K562 (cell line): ENCODE measurements around the gene CLDN2. TPM values are rescaled to one million over a fixed set of nuclear protein-coding genes. Genes with fewer than 3 reads are reported as not detected.
A peak's percentile ranks its signal among the peaks of the same experiment; 100 is the strongest.

Source experiments
- ATAC-seq: fragments of 200-7000 bp; cut with Tn5 transposase; 3 replicates; pipeline ENCODE4 v1.9.1; 2020; ENCODE audit warnings: moderate library complexity
- BruUV-seq: library from RNA; stranded (reverse); fragments of 400-500 nt; replicated peaks from 2 replicates; lab custom pipeline; 2021; lab: Mats Ljungman, UMichigan
- CTCF ChIA-PET: fragments of 300-600 bp; formaldehyde crosslinking; extraction: SDS; loops from one replicate; lab custom pipeline; 2021; ENCODE audit warnings: low intra/inter-chr PET ratio; lab: Yijun Ruan, JAX
- POLR2A ChIA-PET: fragments of 300-600, 350-650 bp; sonication (Branson Sonifier 250); formaldehyde crosslinking; extraction: SDS; loops from one replicate; lab custom pipeline; 2021; ENCODE audit warnings: antibody characterized with exemption, inconsistent platforms; lab: Yijun Ruan, JAX
- DNase-seq, 4 experiments: peaks; one replicate each; pipeline versions ENCODE4 v3.0.0 to v3.0.0-alpha.2; 2011 to 2018; ENCODE audit warnings: low spot score in 3 of 4, mixed read lengths in 3 of 4; ENCODE audit errors: extremely low read depth in 1 of 4
- FAIRE-seq: peaks from 2 replicates; lab custom pipeline; 2011; peaks lifted over from hg19 to GRCh38; lab: Jason Lieb, UNC
- H2AFZ ChIP-seq: 2 replicates; pipeline ENCODE4 v1.6.0; 2011; ENCODE audit warnings: low read depth, low read length, control low read depth, inconsistent platforms
- H3K27ac ChIP-seq: fragments of 200-600 bp; 3 replicates; pipeline ENCODE4 v1.8.0; 2011; ENCODE audit warnings: low read depth, mild to moderate bottlenecking, control low read depth, inconsistent platforms, low read length, moderate library complexity, mixed read lengths; ENCODE audit errors: extremely low read depth
- H3K27me3 ChIP-seq, 2 experiments: fragments of 300-600 bp in 1 of 2; 2 replicates in 1 of 2; 3 replicates in 1 of 2; pipeline versions ENCODE4 v1.6.0 to v1.8.0; 2011; ENCODE audit warnings: inconsistent platforms in 2 of 2, low read length in 2 of 2, mild to moderate bottlenecking in 1 of 2, mixed read lengths in 1 of 2, moderate library complexity in 1 of 2; ENCODE audit not compliant: control insufficient read depth in 2 of 2, insufficient read depth in 2 of 2
- H3K36me3 ChIP-seq: fragments of 300-600 bp; 3 replicates; pipeline ENCODE4 v1.8.0; 2011; ENCODE audit warnings: mild to moderate bottlenecking, low read length, inconsistent platforms; ENCODE audit not compliant: control insufficient read depth, insufficient read depth
- H3K4me1 ChIP-seq, 2 experiments: fragments of 200-600 bp in 1 of 2; replicated peaks in 1 of 2; 2 replicates in 1 of 2; 3 replicates in 1 of 2; pipeline versions ENCODE4 v1.5.1 to v1.8.0; 2011; ENCODE audit warnings: inconsistent platforms in 2 of 2, low read length in 2 of 2, mild to moderate bottlenecking in 1 of 2, mixed read lengths in 1 of 2, moderate library complexity in 1 of 2; ENCODE audit not compliant: control insufficient read depth in 2 of 2, insufficient read depth in 2 of 2
- H3K4me2 ChIP-seq: 2 replicates; pipeline ENCODE4 v1.6.1; 2011; ENCODE audit warnings: low read length, control low read depth, inconsistent platforms, mixed read lengths; ENCODE audit not compliant: insufficient read depth
- H3K4me3 ChIP-seq: fragments of 200-600 bp; sonication (generic), shearing (Covaris generic); 2 replicates; pipeline ENCODE4 v1.5.1; 2016; ENCODE audit warnings: control low read depth, inconsistent platforms
- H3K79me2 ChIP-seq: fragments of 200-600 bp; 3 replicates; pipeline ENCODE4 v1.8.0; 2011; ENCODE audit warnings: low read length, inconsistent platforms; ENCODE audit not compliant: control insufficient read depth, insufficient read depth
- H3K9ac ChIP-seq, 2 experiments: 2 replicates each; pipeline versions ENCODE4 v1.6.0 to v1.6.1; 2011; ENCODE audit warnings: low read depth in 2 of 2, low read length in 2 of 2, control low read depth in 1 of 2, inconsistent platforms in 1 of 2, mild to moderate bottlenecking in 1 of 2, mixed read lengths in 1 of 2; ENCODE audit not compliant: insufficient read depth in 1 of 2
- H3K9me1 ChIP-seq: one replicate; pipeline ENCODE4 v1.6.0; 2011; ENCODE audit warnings: inconsistent platforms, mild to moderate bottlenecking, low read length, moderate library complexity; ENCODE audit not compliant: control insufficient read depth, insufficient read depth
- H3K9me3 ChIP-seq: replicated peaks from 2 replicates; pipeline ENCODE4 v1.5.1; 2011; ENCODE audit warnings: low read depth, low read length, inconsistent platforms; ENCODE audit not compliant: control insufficient read depth, insufficient read depth
- H4K20me1 ChIP-seq: replicated peaks from 2 replicates; pipeline ENCODE4 v1.6.1; 2011; ENCODE audit warnings: low read length, inconsistent platforms, mixed read lengths; ENCODE audit not compliant: control insufficient read depth, insufficient read depth
- ELK1 ChIP-seq: sonication (generic); formaldehyde crosslinking; IDR thresholded peaks from 2 replicates; pipeline ENCODE4 v1.8.1; 2022; ENCODE audit warnings: missing genetic modification reagents
- PCBP2 ChIP-seq: fragments of 200-400 bp; formaldehyde crosslinking; IDR thresholded peaks from 2 replicates; pipeline ENCODE4 v1.6.1; 2018; ENCODE audit warnings: low read length, low read depth, mild to moderate bottlenecking, moderate library complexity; ENCODE audit not compliant: poor library complexity, severe bottlenecking
- RFX1 ChIP-seq: fragments of 450-650 bp; IDR thresholded peaks from 2 replicates; pipeline ENCODE4 v1.6.1; 2016; ENCODE audit warnings: mild to moderate bottlenecking, moderate library complexity
- SMAD1 ChIP-seq: fragments of 150-350 bp; IDR thresholded peaks from 2 replicates; pipeline ENCODE4 v1.6.1; 2014; ENCODE audit warnings: low read length, low read depth; ENCODE audit not compliant: partially characterized antibody
- SMARCE1 ChIP-seq: fragments of 450-650 bp; IDR thresholded peaks from 2 replicates; pipeline ENCODE4 v1.7.1; 2016; ENCODE audit warnings: mild to moderate bottlenecking
- ZNF41 ChIP-seq: fragments of 250-450 bp; sonication (Bioruptor Pico); conservative IDR thresholded peaks from 2 replicates; pipeline ENCODE4 v1.4.0; 2020; ENCODE audit warnings: mild to moderate bottlenecking
- ZZZ3 ChIP-seq: fragments of 450-650 bp; IDR thresholded peaks from 2 replicates; pipeline ENCODE4 v1.6.1; 2016; ENCODE audit warnings: antibody characterized with exemption, mild to moderate bottlenecking, moderate library complexity
- WGBS: fragments of 100-300 bp; shearing (Covaris generic); methylation state at CpG from one replicate; pipeline ENCODE4 v1.1.6; 2016; ENCODE audit warnings: low coverage, mixed read lengths; ENCODE audit not compliant: insufficient coverage; ENCODE audit errors: missing lambda C conversion rate; 5-methylcytosine and 5-hydroxymethylcytosine counted together
- in situ Hi-C: fragments of 300-500 bp; cut with MboI; formaldehyde crosslinking; loops from 4 replicates; pipeline ENCODE4 v1.15.0; 2018; ENCODE audit warnings: inconsistent platforms, mixed read lengths
- intact Hi-C: fragments of 100-400 bp; cut with micrococcal nuclease; formaldehyde crosslinking; loops from 2 replicates; pipeline ENCODE4 v1.14.2; 2022
- polyA plus RNA-seq, 8 experiments: library from polyadenylated mRNA; depleted of rRNA in 4 of 8; stranded (reverse) in 5 of 8; unstranded in 3 of 8; fragments of >200 nt; fragmentation: Nextera tagmentation in 2 of 8; fragmentation: Illumina TruSeq in 1 of 8; extraction: Ambion mirVana in 2 of 8; extraction: Trizol in 1 of 8; gene quantifications; 2 replicates each; pipeline versions ENCODE4 v1.2.1 to v1.2.3, GENCODE V29; 2011 to 2014; ENCODE audit warnings: inconsistent platforms in 1 of 8, missing spikeins in 1 of 8
- total RNA-seq, 7 experiments: library from RNA; depleted of rRNA in 6 of 7; stranded (reverse); fragments of >200 nt in 6 of 7; fragmentation: Illumina TruSeq in 2 of 7; extraction: Trizol in 2 of 7; gene quantifications; 2 replicates each; pipeline versions ENCODE4 v1.2.1 to v1.2.3, GENCODE V29; 2011 to 2021; ENCODE audit warnings: low replicate concordance in 1 of 7
- TF ChIP-seq, protein P1 (sequence below), 2 experiments: fragments of 250-450 bp in 1 of 2; fragments of 450-650 bp in 1 of 2; sonication (Bioruptor Pico) in 1 of 2; IDR thresholded peaks; 2 replicates each; pipeline versions ENCODE4 v1.6.1 to v1.8.0; 2016 to 2021; ENCODE audit warnings: mild to moderate bottlenecking in 2 of 2, moderate library complexity in 2 of 2, missing compliant biosample characterization in 1 of 2, missing genetic modification characterization in 1 of 2
- TF ChIP-seq, protein P2 (sequence below), 3 experiments: IDR thresholded peaks in 2 of 3; conservative IDR thresholded peaks in 1 of 3; 2 replicates each; pipeline ENCODE4 v1.5.1; 2011 to 2012; ENCODE audit warnings: low read length in 3 of 3, mild to moderate bottlenecking in 3 of 3, control low read depth in 2 of 3, improper control_type of control experiment in 1 of 3, inconsistent platforms in 1 of 3, low read depth in 1 of 3, mixed read lengths in 1 of 3, moderate library complexity in 1 of 3; ENCODE audit not compliant: insufficient read depth in 2 of 3

The CLDN2 gene
- total and polyA plus RNA-seq, 9 of the 15 experiments (the other 6 are each of a cell fraction or from before 2014, with no cell fraction given), result not detected

- no peak overlapping the region for H2AFZ ChIP-seq
- DNase-seq (no peak), FAIRE-seq (no peak), ATAC-seq (no peak)
- no peaks in the 10 kb centered on the region for H3K79me2 ChIP-seq
- no peak overlapping the region for H3K4me2 ChIP-seq
- intact Hi-C loops, result loop anchor here (5.0 to 10.0 kb wide), 5 partner anchors 133 to 1000 kb away; partner anchors contain the start of genes NCBP2L and TSC22D3
- in situ Hi-C loops, result loop anchor here (25.0 kb wide), 1 partner anchor 995 kb away; no protein-coding TSS in a partner anchor
- H3K9me3 ChIP-seq, result no peaks in the 10 kb centered on the region
- no TSS peak for BruUV-seq
- H3K27ac ChIP-seq, result no peak overlapping the region
- WGBS, result 0% methylated on average over 6 of the region's 7 CpGs
- H3K9ac ChIP-seq, result no peak overlapping the region
- H3K4me1 ChIP-seq, result no peaks in the 10 kb centered on the region
- H3K36me3 ChIP-seq, result no peaks in the 10 kb centered on the region
- no peaks in the 10 kb centered on the region; the same call in 1 of the 2 replicates for H4K20me1 ChIP-seq
- POLR2A ChIA-PET, result no interaction called here
- H3K4me3 ChIP-seq, result no peak overlapping the region
- peak; percentile 35; the same call in 1 of the 2 replicates for TF ChIP-seq RFX1
- no peak for TF ChIP-seq SMAD1
- TF ChIP-seq, all 486 proteins: peak for 1
- CTCF ChIA-PET, result no interaction called here
- Histone ChIP-seq H3K27me3 (no peaks in the 10 kb centered on the region), H3K9me1 (no peaks in the 10 kb centered on the region)
Measured at GRCh38 chrX:106891762-106892460, 28.3 kb upstream of the CLDN2 start.

- peak; percentile 93 for ATAC-seq
- TF ChIP-seq PCBP2 (no peak), ZZZ3 (no peak), SMARCE1 (no peak), ZNF41 (no peak), ELK1 (no peak)
- TF ChIP-seq, protein P1, sequence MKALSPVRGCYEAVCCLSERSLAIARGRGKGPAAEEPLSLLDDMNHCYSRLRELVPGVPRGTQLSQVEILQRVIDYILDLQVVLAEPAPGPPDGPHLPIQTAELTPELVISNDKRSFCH (CRISPR knock-in tag; IDR thresholded peaks at IDR 0.05), result no peak
- TF ChIP-seq, protein P1 (tag; IDR thresholded peaks at IDR 0.05), result no peak
- TF ChIP-seq, protein P2, sequence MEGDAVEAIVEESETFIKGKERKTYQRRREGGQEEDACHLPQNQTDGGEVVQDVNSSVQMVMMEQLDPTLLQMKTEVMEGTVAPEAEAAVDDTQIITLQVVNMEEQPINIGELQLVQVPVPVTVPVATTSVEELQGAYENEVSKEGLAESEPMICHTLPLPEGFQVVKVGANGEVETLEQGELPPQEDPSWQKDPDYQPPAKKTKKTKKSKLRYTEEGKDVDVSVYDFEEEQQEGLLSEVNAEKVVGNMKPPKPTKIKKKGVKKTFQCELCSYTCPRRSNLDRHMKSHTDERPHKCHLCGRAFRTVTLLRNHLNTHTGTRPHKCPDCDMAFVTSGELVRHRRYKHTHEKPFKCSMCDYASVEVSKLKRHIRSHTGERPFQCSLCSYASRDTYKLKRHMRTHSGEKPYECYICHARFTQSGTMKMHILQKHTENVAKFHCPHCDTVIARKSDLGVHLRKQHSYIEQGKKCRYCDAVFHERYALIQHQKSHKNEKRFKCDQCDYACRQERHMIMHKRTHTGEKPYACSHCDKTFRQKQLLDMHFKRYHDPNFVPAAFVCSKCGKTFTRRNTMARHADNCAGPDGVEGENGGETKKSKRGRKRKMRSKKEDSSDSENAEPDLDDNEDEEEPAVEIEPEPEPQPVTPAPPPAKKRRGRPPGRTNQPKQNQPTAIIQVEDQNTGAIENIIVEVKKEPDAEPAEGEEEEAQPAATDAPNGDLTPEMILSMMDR (IDR thresholded peaks at IDR 0.05 in 2 of 3, conservative IDR thresholded peaks at IDR 0.05 in 1 of 3; ENCODE audit: insufficient read depth in 2 of 3, low read depth in 1 of 3, low read length in 3 of 3), result peak; percentile 75 to 81 (median 79)
Measured at GRCh38 chrX:106894392-106894909, 25.8 kb upstream of the CLDN2 start.

More at GRCh38 chrX:106894392-106894909, 25.8 kb upstream of the CLDN2 start:
- H3K9ac ChIP-seq, result no peak overlapping the region
- H3K4me2 ChIP-seq, result no peak overlapping the region
- H4K20me1 ChIP-seq, result no peaks in the 10 kb centered on the region; the same call in 1 of the 2 replicates
- H3K27ac ChIP-seq, result no peak overlapping the region
- ChIA-PET POLR2A (interaction anchor here (0.7 kb wide), 1 partner anchor 22 kb away, joined by 4 read pairs; no protein-coding TSS in a partner anchor), CTCF (interaction anchor here (0.6 to 0.7 kb wide), 3 partner anchors 58 to 1000 kb away, joined by 3 read pairs; no protein-coding TSS in a partner anchor)
- peak; percentile 44 to 64 (median 56) for DNase-seq
- WGBS, result 5% methylated on average over 5 of the region's 6 CpGs
- H3K9me1 ChIP-seq, result no peaks in the 10 kb centered on the region
- H3K27me3 ChIP-seq, result no peaks in the 10 kb centered on the region
- no peak overlapping the region for H2AFZ ChIP-seq
- no peaks in the 10 kb centered on the region for H3K4me1 ChIP-seq
- intact Hi-C loops, result loop anchor here (2.0 to 10.0 kb wide), 6 partner anchors 58 to 998 kb away; partner anchors contain the start of genes NCBP2L and TSC22D3
- no peaks in the 10 kb centered on the region for H3K36me3 ChIP-seq
- H3K4me3 ChIP-seq, result no peak overlapping the region
- no peaks in the 10 kb centered on the region for H3K9me3 ChIP-seq
- peak; percentile 73 for FAIRE-seq
- no TSS peak for BruUV-seq
- in situ Hi-C loops, result loop anchor here (25.0 kb wide), 1 partner anchor 993 kb away; no protein-coding TSS in a partner anchor
- no peaks in the 10 kb centered on the region for H3K79me2 ChIP-seq
